NK-92 treated with Interleukin-12 subunit alpha and Interleukin-12 subunit beta, amount 100 ng/mL, for 24 hours (cell line): ENCODE results near the gene LKAAEAR1.

Source experiments
- DNase-seq: peaks from one replicate; lab custom pipeline; 2025; lab: John Stamatoyannopoulos, UW

LKAAEAR1 gene

DNA sequence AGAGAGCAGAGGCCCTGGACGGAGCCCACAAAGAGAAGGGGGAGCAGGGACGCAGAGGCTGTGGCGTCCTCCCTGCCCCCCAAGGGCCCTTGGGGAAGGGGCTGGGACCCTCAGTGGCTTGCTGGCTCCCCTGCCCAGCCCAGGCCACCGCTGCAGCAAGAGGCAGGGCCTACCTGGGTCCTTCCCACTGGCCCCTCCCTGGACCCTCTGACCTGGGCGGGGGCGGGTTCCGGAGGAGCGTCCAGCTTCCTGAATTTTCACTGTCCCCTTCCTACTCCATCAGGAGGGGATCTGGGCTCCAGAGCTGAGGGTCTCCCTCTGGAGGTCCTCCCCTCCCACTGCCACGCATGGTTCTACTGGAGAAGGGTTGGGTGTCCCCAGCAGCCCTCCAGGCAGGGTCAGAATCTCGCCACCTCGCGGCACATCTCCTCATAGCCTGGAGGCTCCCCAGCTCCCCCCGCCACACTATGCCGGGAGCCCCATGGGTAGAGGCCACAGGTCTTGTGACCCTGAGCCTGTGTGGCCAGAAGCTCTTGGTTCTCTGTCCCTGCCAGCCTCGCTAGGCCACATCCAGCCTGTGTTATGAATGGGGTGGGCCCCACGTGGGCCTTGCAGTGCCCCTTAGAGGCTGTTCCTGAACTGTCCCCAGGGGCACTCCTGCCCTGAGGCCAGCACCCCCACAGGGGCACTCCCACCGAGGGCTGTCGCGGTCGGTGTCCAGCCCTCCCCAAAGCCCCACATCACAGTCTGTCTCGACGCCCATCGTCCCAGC, 33.8 kb downstream of the LKAAEAR1 start:
- DNase-seq, result no peak

DNA sequence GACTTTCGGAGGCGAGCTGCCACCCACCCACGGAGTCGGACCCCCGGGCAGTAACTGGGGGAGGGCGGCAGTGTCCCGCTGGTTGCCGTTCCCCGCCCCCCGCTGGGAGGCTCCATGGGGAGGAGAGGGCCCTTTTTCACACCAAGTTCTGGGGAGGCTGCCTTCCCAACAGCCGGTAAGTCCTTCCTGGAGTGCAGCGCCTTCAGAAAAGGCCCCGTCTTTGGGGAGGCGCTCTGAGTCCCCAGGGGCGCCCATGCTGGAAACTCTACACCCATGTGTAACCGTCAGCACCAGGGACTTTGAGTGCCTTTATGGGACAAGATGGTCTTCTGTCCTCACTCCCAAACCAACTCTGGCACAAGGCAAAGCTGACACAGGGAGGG, 34.3 kb downstream of the LKAAEAR1 start:
- DNase-seq, result no peak

DNA sequence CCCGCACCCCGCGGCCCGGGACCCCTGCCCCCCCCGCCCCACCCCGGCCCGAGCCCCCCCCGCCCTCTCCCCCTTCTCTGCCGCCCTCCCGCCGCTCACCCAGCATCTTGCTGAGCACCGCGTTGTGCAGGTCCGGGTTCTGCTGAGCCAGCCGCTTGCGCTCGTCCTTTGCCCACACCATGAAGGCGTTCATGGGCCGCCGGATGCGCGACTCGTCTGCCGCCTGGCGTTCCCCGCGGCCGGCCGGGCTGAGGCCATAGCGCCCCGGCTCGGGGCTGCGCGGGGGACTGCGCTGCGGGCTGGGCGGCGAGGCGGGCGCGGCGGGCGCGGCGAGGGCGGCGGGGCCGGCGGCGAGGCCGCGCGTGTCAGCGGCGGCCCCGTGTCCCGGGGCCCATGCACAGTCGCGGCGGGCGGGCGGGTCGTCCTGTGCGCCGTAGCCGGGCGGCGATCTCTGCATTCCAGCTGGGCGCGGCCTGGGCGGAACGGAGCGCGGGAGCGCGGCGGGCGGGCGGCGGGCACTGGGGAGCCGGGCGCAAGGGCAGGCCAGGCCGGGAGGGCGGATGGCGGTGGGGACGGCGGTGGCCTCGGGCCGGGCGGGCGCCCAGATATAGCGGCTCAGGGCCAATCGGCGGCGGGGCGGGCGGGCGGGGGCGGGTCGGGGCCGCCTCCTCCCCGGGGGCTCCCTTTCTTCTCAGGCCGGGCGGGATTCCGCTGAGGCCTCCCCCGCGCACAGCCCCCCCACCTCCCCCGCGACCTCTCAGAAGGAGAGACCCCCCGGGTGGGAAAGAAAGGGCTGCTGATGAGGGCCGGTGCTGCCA, 34.9 kb downstream of the LKAAEAR1 start, which contains the start of gene SOX18:
SOX18 (minus strand) TSS at position 580 of the 818 bp plus-strand sequence; CDS start at position 457, 123 bp downstream.
- no peak for DNase-seq

DNA sequence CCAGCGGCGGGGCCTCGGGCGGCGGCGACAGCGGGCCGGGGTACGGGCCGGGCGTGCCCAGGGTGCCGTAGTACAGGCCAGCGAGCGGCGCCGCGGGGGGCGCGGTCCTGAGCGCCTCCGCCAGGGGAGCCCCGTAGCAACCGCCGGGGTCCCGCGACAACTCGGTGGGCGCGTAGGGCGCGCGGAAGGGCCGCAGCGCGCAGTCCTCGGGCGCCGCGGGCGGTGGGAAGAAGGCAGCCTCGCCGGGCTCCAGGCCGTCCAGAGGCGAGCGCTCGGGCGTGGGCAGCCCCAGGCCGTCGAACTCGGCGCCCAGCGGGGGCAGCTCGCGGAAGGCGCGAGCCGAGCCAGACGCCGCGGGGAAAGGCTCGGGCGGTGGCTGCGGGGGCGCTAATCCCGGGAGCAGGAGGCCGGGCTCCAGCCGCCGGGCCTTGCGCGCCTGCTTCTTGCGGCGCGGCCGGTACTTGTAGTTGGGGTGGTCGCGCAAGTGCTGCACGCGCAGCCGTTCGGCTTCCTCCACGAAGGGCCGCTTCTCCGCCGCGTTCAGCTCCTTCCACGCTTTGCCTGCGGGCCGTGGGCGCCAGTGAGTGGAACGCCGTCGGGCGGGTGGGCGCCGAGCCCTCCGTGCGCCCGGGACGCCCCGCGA, 35.7 kb downstream of the LKAAEAR1 start:
- DNase-seq, result no peak

DNA sequence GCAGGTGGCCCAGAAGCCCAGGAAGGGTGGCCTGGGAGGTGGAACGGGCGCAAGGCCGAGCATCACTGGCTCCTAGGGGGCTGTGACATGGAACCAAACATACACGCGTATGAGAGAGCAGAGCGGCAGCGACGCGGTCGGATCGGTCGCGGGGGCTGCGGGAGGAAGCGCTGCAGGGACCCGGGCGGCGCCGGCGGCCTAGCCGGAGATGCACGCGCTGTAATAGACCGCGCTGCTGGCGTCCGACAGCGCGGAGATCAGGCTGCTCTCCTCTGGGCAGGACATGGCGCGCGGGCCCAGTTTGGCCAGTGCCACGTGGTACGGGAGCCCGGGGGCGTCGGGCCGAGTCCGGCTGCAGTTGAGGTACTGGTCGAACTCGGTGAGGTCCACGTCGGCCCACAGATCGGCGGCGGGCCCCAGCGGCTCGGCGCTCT, 36.2 kb downstream of the LKAAEAR1 start:
- no peak for DNase-seq

DNA sequence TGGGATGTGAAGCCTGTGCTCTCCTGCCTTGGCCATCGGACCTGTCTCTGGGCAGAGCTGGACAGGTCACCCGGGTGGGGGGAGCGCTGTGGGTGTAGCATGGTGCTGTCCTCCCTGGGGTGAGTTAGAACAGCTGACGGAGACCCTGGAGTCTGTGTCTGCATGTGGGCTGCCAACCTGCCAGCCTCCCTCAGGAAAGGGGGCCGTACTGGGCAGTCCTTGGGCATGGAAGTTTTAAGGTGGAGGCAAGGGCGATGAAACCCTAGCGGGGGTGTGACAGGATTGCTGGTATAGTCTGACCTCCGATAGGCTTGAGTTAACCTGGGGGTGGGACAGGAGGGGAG, 37.2 kb downstream of the LKAAEAR1 start:
- DNase-seq, result no peak

DNA sequence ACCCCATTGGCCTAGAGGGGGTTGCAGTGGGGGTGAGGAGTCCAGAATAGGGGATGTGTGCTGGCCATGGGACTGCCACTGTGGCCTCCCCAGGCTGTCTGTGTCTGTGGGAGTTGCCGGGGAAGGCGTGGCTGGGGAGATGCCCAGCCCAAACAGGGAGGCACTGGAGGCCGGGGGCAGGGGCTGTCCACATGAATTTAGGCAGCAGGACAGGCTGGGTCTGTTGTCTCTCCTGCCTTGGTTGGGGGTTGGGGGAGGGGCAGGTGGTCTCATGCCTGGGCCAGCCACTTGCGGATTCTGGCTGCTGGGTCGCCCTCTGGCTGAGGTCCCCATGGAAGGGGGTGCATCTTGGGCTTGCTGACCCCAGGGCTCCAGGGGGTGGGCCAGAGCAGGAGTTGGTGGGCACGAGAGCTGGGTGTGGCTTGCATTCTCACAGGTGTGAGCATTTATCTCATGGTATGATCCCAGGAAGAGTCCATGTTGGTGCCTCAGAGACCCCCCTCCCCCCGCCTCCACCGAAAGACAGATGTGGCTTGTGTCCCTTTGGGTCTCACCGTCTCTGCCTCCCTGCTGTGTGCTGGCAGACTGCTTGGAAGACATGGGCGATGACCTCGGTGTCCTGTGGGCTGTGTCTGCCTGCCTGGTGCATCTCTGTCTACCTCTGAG, 38.7 kb downstream of the LKAAEAR1 start:
- no peak for DNase-seq

DNA sequence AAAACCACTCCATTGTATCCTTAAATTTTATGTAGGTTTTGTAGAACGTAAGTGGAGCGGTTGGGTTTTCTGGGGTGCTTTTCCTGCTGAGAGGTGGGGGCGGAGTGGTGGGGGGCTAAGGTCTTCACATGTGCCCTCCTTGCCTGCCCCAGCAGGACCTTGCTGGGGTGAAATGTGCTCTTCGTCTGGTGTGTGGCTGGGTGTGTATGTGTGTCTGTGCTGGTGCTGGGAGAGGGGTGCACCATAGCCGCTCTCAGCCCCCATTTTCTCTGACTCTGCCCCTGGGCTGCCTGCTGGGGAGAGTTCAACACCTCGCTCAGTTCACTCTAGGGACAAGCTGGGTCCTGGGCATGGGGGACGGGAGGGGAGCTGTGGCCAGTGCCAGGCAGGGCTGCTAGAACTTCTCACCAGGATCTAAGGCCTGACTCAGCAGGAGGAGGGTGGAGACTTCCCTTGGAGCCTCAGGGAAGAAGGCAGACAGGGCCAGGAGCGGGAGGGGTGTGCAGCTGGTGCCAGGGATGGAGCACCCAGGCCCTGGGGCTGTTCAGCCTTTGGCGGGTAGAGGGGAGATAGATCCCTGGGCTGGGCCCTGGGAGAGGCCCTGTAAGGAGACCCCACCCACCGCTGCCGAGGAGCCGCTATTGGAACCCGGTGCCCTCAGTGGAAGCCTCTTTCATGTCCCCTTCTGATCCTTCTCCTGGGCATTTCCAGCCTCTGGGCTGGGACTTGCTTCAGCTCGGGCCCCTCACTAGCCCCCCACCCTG, 39.5 kb downstream of the LKAAEAR1 start:
- DNase-seq, result no peak

DNA sequence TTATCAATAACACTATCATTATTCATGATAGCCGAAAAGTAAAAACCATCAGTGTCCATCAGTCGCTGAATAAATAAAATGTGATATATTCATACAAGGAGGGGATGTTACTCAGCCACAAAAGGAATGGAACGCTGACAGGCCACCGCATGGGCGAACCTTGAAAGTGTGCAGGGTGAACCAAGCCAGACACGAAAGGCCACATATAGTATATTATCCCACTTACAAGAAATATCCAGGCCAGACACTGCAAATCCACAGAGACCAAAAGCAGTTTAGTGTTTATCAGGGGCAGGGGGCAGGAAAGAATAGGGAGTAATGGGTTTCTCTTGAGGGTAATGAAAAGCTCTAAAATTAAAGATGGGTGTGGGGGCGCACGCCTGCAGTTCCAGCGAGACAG, 40.4 kb downstream of the LKAAEAR1 start:
- no peak for DNase-seq

DNA sequence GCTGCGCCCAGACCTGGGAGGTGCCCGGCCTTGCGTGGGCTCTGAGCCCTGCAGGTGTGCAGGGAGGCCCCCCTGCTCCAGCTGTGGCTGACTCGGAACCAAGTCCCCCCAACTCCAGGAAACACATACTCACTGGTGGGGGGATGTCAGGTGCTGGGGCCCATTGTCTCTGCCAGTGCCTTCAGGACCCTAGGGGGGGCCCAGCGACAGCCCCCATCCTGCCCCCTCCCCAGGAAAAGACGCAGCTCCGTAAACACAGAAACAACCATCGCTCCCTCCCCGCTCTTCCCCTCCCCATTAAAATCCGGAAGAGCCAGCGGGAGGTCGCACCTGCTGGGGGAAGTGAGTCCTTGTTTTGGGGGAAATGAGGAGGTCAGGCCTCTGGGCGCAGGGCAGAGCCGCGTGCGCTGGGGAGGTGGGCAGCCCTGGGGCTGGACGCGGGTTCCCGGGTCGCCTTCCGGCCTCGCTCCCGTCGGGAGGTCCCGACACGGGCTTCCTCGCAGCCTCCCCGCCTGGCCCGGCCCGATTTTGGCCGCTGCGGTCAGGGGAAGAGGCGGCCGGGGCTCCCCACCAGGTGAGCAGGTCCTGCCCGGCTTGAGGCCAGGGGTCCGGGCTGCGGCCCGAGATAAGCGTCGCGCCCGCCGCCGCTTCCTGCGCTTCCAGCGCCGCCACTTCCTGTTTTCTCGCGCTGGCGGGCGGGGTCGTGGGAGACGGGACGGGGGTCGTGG, 42.0 kb downstream of the LKAAEAR1 start:
- no peak for DNase-seq

DNA sequence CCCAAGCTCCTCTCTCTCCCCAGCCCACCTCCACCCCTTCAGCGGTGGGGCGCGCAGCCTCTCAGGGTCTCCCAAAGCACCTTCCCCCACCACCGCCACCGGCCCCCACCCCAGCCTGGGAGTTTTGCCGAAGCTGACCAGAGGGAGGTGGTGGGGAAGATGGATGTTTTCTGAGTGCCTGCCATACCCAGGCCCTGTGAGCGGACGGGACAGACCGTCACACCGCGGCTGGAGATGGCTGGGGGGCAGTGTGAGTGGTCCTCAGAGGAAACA, 42.5 kb downstream of the LKAAEAR1 start:
- no peak for DNase-seq

DNA sequence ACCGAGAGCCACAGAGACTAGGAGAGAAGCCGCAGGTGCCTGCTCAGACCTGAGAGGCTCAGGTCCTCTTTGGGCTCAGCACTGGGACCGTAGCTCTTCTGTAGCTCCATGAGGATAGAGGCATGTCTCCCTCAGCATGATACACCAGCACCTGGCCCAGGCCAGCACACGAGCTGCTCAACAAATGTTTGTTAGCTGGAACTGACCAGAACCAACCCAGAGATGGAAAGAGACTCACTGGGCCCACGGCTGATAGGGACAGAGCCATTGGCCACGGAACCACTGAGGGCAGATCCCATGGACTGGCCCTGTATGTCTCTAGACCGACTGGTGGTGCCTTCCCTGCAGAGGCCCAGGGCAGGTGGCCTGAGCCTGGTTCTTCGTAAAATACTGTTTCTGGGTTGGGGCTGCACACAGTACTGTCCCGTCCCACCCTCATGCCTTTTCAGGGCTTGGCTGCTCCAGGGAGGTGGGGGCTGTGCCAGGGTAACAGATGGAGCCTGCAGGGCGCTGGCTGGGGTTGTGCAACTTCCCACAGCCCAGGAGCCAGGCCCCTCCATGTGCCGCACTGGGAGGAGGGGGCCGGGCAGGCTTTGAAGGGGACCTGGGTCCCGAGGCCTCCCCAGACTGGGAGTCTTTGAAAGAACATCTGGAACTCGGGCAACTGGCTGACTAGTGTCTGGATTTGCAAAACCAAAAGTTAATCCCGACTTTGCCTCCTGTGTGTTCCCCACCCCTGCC, 43.0 kb downstream of the LKAAEAR1 start:
- no peak for DNase-seq

DNA sequence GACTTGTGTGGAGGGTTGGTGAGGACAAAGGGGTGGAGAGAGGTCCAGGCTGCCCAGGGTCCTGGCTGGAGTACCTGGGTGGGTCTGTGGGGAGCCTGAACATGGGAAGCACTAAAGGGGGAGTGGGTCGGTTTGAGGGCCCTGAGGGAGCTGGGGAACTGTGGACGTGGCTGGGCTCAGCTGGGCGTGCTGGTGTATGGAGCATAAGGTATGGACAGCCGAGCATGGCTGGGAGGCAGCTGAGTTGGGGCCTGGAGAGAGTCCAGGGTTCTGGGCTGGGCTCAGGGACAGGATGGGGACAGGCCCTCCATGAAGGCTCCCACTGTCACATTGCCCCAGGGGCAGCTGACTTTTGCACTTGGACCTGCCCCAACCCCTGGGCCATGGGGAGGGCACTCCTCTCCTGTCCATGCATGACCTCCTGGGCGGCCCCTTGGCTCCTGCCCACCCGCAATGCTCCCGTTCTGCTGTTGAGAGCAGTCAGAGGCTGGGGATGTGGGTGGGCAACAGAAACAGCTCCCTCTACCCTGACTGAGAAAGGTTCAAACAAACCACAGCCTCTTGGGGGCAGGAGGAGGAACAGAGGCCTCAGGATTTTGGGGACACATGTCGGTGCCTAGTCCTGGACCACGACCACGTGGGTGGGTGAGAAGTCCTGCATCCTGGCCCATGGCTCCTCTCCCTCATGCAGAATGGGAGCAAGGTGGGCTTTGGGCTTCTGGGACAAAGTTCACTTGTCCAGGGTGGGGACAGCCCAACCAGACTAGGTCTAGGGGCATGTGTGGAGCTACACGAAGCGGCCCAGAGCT, 43.8 kb downstream of the LKAAEAR1 start:
- DNase-seq, result no peak

DNA sequence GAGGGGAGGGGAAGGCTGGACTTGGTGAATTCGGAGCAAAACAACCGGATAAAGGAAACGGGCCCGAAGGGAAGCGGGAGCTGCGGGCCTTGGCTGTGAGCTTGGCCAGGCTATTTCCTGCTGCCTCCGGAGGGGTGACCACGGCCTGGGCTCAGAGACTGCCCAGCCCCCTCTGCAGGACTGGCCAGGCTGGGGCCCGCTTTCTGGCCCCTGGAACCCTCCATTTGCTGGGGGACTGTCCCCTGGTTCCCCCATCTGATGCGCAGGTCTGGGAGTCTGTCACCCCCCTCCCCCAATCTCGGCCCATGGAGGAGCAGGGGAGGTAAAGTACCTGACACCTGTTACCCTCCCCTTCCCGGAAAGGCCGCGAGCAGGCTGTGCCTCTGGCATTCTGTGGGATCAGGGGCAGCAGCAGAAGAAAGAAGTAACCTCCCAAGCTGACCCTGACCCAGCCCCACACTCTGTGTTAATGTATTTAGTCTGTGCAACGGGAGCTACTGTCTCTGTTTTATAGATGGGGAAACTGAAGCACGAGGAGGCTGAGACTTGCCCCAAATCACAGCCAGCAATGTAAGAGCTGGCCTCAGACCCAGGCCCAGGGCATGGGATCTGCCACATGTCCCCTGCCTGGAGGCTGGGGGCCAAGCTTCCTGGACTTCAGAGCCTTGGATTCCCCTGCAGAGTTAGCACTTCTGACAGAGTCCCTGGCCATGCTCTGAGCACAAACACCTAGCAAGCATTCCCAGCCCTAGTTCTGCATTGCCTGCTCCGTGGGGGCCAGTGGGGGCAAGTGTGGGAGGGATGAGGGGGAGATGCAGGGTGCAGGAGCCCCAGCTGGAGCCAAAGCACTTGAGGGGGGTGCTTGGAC, 44.7 kb downstream of the LKAAEAR1 start:
- DNase-seq, result no peak

DNA sequence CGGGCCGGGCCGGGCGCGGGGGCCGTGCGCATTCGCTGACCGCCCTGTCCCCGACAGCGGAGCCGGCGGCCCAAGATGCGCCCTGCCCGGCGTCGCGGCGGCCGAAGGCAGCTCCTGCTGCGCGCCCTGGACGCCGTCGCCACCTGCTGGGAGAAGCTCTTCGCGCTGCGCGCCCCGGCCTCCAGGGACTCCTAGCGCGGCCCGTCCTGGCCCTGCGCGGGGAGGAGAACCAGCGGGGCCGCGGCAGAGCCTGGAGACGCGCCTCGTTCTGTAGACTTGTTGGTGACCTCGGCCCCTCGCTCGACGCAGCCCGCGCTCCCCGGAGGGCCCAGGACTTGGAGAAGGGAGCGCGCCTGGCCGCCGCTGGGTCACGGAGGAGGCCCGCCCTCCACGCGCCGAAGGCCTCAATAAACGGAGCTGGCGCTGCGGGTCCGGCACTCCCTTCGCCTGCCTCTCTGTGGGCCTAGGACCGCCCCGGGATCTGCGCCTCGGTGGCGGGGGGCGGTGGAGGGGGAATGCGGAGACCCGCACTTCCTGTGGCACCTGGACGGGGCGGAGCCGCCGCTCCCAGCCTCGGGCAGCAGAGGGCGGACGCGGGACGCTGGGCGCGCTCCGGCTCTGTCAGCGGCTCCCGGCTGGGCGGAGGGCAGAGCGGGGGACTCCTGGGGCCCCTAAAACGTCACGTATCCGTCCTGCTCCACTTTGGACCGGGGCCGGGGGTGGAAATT, 45.5 kb downstream of the LKAAEAR1 start:
- DNase-seq, result no peak

DNA sequence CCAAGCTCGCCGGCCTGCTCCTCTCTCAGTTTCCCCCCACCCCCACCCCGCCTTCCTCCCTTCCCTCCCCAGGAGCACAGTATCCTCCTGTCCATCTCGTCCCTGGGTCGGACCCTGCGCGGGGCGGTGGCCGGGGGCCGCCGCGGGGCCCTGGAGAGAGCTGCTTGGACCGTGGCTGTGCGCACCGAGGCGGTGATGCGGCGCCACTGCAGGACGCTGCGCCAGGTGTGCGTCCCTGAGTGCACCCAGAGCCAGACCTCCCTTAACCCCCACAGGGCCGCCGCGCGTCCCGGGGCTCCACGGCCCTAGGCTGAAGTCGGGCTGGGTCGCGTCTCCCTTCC, 46.0 kb downstream of the LKAAEAR1 start:
- no peak for DNase-seq

DNA sequence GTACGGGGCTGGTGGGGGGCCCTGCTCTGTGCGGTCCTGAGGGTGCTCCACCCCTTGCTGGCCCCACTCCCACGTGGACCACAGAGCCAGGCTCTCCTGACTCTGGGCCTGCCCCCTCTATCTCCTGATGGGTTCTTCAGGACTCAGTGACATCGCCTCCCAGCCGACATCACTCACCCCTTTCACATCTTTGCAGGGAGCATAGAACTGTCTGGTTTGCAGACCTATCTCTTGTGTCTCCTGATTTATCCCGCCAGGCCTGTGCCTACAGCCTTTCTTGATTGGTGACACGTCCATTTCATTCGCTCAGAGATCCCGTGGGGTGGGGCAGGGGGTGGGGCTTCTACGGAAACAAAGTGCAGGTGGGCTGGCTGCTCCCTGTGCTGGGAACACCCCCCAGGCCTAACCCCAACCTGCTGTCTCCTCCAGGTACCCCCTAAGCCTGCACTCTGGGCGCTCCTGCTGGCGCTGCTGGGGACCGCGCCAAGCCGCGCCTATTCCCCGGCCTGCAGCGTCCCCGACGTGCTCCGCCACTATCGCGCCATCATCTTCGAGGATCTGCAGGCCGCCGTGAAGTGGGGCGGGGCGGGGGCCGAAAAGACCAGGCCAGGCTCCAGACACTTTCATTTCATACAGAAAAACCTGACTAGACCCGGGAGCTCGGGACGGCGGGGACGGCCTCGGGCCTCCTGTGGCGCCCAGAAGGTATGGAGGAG, 46.5 kb downstream of the LKAAEAR1 start:
- DNase-seq, result no peak

DNA sequence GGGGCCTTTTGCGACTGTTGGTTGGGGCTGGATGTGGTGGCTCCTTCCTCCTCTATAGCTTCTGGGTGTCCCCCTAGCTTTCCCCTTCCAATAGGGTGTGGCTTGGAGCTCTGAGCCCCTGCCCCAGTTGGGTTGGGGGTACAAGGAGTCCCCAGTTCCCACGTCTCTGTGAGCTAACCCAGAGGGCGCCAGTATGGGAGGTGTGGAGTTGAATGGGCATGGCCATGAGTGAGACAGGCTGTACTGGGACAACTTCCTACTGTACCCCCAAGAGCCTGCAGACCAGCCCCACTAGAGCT, 47.0 kb downstream of the LKAAEAR1 start:
- DNase-seq, result no peak
